WTC11 (cell line): ENCODE data around the gene PCBD2.

Experiments used
- E2F1 ChIP-seq: sonication (generic); formaldehyde crosslinking; IDR thresholded peaks from 2 replicates; pipeline ENCODE4 v1.8.0; 2022; ENCODE audit warnings: mild to moderate bottlenecking, missing genetic modification reagents
- SP1 ChIP-seq: sonication (generic); formaldehyde crosslinking; conservative IDR thresholded peaks from 2 replicates; pipeline ENCODE4 v1.8.1; 2022; ENCODE audit warnings: missing genetic modification reagents

DNA sequence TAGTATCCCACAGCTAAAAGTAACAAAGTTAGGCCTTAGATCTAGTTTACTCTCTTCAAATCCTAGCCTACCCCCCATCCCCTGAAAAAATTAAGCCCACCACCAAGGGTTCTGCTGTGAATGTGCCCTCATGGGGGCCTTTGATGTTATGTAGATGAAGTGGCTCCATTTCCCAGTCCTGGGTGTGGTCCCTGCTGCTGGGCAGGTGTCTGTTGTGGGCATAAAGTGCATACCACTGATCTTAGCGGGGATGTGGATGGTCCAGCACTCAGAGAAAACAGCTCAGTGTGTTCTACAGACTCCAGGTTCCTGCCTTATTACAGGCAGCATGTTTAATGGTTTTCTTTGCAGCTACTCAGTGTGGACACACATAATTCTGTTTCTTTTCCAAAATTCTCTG is 1.9 kb downstream of the PCBD2 start:
- no peak for TF ChIP-seq SP1
- no peak for TF ChIP-seq E2F1
